B cell (primary cell): Measurements from ENCODE around the gene CYP17A1.

Experiments
- CTCF ChIP-seq: fragments of 200-600 bp; IDR thresholded peaks from one replicate; pipeline ENCODE4 v1.8.0; 2022; ENCODE audit warnings: antibody characterized with exemption, mild to moderate bottlenecking
- EZH2 ChIP-seq: IDR thresholded peaks from 2 replicates; pipeline ENCODE4 v1.6.1; 2012; ENCODE audit warnings: borderline replicate concordance, low read depth, mild to moderate bottlenecking, moderate library complexity, low read length; ENCODE audit not compliant: insufficient read depth, poor library complexity, severe bottlenecking

GRCh38 chr10:102796407-102797176 is 40.6 kb downstream of the CYP17A1 start:
- TF ChIP-seq CTCF (no peak), EZH2 (no peak)
